CD4-positive, alpha-beta T cell treated with Interleukin-15 for 4 hours (primary cell): ENCODE measurements around the gene ROS1.

Experiments
- DNase-seq: peaks from one replicate; pipeline ENCODE4 v3.0.0-alpha.2; 2020; ENCODE audit warnings: low spot score

ROS1 gene

GRCh38 chr6:117440706-117441525 is 15.2 kb upstream of the ROS1 start:
- no peak for DNase-seq

GRCh38 chr6:117432273-117432672 is 6.5 kb upstream of the ROS1 start:
- DNase-seq = no peak

GRCh38 chr6:117423754-117424153 is 2.0 kb downstream of the ROS1 start:
- DNase-seq = no peak

GRCh38 chr6:117418320-117418719 is 7.4 kb downstream of the ROS1 start:
- DNase-seq = no peak

GRCh38 chr6:117417851-117418250 is 7.9 kb downstream of the ROS1 start:
- DNase-seq = no peak

- no peak for DNase-seq
These were observed 11.0 kb downstream of the ROS1 start for GRCh38 chr6:117414770-117415169.

GRCh38 chr6:117411474-117411873 is 14.3 kb downstream of the ROS1 start:
- DNase-seq = no peak

- DNase-seq = no peak
These were observed 15.9 kb downstream of the ROS1 start for GRCh38 chr6:117409863-117410262.

- no peak for DNase-seq
These were observed 16.3 kb downstream of the ROS1 start for GRCh38 chr6:117409420-117409819.

GRCh38 chr6:117404548-117404947 is 21.2 kb downstream of the ROS1 start:
- no peak for DNase-seq

GRCh38 chr6:117401799-117402198 is 23.9 kb downstream of the ROS1 start:
- no peak for DNase-seq

- no peak for DNase-seq
These were observed 25.8 kb downstream of the ROS1 start for GRCh38 chr6:117399924-117400323.

- DNase-seq = no peak
These were observed 26.6 kb downstream of the ROS1 start for GRCh38 chr6:117399126-117399525.

- no peak for DNase-seq
These were observed 28.1 kb downstream of the ROS1 start for GRCh38 chr6:117397536-117398227.

- no peak for DNase-seq
These were observed 29.5 kb downstream of the ROS1 start for GRCh38 chr6:117396228-117396627.

- DNase-seq = no peak
These were observed 30.6 kb downstream of the ROS1 start for GRCh38 chr6:117395164-117395563.

GRCh38 chr6:117393045-117393444 is 32.7 kb downstream of the ROS1 start:
- no peak for DNase-seq

- no peak for DNase-seq
These were observed 33.7 kb downstream of the ROS1 start for GRCh38 chr6:117391874-117392583.

- DNase-seq = no peak
These were observed 36.3 kb downstream of the ROS1 start for GRCh38 chr6:117389227-117390057.

GRCh38 chr6:117387454-117387974 is 38.2 kb downstream of the ROS1 start:
- DNase-seq = no peak

GRCh38 chr6:117384659-117385058 is 41.1 kb downstream of the ROS1 start:
- DNase-seq = no peak

- DNase-seq = no peak
These were observed 44.0 kb downstream of the ROS1 start for GRCh38 chr6:117381749-117382148.
